Stimulated activated CD8-positive, alpha-beta memory T cell treated with anti-CD3 and anti-CD28 coated beads, Interleukin-4, amount 100 ng/mL, for 24 hours (primary cell): ENCODE results near the gene UHRF1.
"Not testable (repeated sequence)": the region's sequence is repeated elsewhere in the genome, so short reads cannot be mapped to it uniquely, and the experiment has no call there.

Experiments used
- DNase-seq: peaks from one replicate; pipeline ENCODE4 v3.0.0-alpha.2; 2020; ENCODE audit warnings: low read depth

The UHRF1 gene

GRCh38 chr19:4971816-4972495 is 62.7 kb downstream of the UHRF1 start:
- no peak for DNase-seq

- no peak for DNase-seq
Measured at GRCh38 chr19:4972509-4973230, 63.4 kb downstream of the UHRF1 start.

DNA sequence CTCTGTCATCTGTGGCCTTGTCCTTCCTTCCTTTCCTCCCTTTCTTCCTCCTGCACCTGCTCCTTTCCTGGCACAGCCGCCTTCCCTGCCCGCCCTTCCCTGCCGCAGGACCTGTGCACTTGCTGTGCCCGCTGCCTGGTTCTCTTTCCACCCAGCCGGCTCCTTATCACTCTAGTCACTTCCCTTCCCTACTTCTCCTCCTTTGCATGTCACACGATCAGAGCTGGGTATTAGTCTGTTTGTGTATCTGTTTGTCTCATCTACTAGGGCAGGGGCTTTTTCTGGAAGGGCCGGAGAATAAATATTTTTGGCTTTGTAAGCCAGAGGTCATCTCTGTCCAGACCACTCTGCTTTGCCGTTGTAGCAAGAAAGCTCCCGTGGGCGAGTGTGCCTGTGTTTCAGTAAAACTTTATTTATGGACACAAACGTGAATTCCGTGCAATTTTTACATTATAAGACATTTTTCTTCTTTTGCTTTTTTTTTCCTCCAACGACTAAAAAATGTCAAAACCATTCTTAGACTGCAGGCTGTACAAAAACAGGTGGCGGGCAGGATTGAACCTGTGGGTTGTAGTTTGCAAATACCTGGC is 65.7 kb downstream of the UHRF1 start:
- no peak for DNase-seq

DNA sequence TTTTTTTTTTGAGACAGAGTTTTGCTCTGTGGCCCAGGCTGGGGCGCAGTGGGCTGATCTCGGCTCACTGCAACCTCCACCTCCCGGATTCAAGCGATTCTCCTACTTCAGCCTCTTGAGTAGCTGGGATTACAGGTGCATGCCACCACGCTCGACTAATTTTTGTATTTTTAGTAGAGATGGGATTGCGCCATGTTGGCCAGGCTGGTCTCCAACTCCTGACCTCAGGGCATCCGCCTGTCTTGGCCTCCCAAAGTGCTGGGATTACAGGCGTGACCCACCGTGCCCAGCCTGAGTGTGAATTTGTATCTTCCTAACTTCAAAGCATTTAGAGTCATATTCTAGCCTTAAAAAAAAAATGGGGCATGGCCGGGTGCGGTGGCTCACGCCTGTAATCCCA is 66.3 kb downstream of the UHRF1 start:
- DNase-seq = not testable (repeated sequence)

DNA sequence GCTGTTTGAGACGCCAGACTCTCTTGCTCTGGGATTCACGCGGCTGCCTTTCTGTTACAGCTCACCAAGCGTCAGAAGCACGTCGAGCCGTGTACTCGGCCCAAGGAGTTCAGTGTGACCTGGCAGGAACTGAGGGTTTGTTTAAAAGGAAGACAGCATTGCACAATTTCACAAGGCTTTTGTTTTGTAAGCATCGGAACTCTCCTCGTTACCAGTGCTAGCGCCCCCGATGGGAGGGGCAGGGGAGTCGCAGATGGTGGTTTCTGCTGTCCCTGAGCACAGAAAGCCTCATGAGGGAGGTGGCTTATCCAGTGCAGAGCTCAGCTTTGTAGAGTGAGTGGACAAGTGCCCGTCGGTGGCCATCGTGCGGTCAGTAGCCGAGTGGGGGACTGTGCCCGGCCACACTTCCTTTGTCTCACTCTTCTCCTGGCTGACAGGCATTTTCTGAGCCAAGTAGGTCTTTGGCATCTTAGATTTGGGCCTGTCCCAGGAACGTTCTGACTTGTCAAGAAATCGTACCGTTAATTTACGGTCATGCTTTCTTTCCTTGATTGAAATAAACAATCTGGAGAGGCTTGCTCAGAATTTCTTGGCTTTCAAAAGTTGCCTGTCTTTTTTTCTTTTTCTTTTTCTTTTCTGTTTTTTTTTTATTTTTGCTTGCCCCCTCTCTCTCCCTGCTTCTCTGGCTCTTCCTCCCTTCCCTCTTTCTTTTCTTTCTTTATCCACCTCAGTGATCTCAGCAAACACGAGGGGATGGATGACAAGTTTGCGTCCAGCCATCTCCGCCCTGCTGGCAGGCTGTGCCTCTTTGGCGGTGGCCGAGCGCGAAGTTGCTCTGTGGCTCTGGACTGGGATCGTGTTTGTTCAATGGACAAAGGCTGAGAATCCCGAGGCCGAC is 67.3 kb downstream of the UHRF1 start:
- DNase-seq = no peak

GRCh38 chr19:4977299-4978174 is 68.2 kb downstream of the UHRF1 start:
- DNase-seq = no peak

DNA sequence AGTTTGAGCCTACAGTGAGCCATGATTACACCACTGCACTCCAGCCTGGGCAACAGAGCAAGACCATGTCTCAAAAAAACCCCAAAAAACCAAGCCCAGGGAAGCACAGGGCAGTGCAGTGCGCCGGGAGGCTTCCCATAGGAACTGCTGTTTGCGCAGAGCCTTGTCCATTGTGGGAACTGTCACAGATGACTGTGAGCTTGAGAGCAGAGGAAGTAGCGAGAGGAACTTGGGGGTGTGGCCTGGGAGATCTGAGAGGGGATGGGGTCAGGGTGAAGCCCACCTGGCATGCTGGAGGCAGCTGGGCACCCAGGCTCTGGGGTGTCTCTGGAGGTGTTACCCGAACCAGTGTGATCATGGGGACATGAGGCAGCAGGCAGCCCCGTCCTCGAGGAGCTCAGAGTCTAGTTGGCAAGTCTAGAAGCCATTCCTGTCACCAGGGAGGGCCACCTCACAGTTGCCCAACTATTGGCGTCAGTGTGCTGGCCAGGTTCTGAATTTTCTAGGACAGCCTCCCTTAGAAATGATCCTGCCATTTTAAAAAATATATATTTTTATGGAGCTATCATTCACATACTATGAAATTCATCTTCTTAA is 70.0 kb downstream of the UHRF1 start:
- DNase-seq = no peak

- no peak for DNase-seq
Measured at GRCh38 chr19:4980067-4980466, 70.8 kb downstream of the UHRF1 start.

- DNase-seq = no peak
Measured at GRCh38 chr19:4980838-4981680, 71.8 kb downstream of the UHRF1 start.

DNA sequence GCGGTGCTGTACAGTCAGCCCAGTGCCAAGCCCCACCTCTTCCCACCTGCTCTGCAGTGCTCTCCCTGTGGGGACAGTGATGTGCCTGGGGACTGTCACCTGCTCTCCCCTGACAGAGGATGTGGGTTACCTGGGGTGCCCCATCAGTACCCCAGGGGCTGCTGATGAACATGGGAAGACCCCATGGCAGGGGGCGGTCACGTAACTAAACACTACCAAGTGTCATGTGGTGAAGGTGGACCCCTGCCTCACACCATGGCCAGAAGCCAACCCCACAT is 72.3 kb downstream of the UHRF1 start:
- DNase-seq = no peak

DNA sequence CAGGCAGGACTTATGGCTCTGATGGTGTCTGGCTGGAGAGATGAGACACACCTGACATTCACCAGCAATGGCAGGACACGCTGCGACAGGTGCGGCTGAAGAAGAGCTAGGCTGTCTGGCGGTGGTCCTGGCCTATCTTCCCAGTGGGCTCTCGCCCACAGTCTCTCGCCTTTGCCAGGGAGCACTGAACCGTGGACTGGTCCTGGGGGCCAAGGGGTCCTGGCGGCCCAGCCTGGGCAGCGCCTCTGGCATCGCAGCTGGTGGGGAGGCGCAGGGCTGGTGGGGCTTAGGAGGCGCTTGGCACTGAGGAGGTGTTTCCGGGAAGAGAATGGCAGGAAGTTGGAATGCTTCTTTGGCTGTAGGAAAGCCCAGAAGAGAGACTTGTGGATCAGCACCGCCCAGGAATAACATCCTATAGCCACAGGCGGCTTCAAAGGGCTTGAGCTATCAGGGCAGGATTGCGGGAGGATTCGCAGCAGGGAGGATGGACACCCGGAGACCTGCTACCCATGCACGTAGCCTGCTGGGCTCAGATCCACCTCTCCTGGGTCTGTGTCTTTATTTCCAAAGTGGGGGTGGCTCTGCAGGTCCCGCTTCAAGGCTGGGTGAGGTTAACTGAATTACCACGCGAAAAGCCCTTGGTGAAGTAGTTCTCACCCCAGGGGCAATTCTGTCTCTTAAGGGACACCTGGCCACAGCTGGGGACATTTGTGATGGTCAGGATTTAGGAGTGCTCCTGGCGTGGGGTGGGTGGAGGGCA is 74.2 kb downstream of the UHRF1 start:
- no peak for DNase-seq

DNA sequence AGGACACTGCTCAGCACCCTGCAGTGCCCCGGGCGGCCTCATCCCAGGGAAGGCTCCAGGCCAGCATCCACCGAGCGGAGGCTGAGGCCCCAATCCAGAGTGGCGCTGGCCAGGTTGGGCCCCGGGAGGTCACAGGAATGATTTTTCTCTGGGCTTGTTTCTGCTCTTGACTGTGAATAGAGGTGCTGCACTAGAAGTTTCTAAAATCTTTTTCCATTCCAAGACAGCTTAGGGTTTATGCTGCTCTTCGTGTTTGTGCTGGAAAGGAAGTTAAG is 74.7 kb downstream of the UHRF1 start:
- DNase-seq = no peak

DNA sequence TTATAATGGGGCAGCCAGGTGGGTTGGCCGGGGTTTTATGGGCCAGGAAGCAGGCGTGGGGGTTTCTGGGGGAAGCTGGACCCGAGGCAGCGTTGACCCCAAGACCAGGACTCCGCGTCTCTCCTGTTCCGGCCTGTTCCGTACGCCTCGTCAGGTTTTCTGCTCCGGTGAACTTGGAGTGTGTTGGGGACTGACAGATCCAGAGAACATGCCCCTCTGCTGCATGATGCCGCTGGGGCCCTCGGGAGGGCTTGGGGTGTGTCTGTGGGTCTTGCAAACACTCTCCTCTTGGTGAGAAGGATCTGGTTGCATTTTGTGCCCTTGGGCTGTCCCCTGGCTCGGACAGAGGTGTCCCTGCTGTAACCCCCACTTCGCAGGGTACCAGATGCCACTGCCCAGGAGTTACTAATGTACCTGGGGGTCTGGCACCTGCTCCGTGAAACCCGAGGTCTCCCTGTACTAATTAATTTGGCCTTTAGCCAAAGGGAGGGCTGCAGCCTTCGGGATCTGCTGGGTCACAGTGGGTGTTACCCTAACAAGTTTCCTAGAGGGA is 75.2 kb downstream of the UHRF1 start:
- no peak for DNase-seq

DNA sequence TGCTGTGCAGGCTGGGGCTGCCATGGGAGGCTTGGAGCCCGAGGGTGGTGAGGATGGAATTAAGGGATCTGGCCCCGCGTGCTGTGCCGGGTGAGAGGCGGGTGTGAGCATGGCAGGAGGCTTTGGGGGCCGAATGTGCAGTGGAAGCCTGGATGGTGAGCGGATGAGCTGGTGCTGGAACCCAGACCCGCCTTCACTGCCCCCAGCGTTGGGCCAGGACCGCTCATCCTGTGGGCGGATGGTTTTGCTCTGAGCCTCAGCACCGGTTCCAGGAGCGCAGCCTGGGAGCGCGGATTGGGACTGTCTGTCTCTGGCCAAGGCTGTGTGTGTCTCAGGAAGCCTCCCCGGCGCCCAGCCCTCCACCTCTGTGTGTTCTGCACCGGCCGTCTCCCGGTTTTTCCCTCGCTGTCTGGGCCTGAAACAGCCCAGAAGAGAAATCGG is 76.3 kb downstream of the UHRF1 start:
- no peak for DNase-seq

DNA sequence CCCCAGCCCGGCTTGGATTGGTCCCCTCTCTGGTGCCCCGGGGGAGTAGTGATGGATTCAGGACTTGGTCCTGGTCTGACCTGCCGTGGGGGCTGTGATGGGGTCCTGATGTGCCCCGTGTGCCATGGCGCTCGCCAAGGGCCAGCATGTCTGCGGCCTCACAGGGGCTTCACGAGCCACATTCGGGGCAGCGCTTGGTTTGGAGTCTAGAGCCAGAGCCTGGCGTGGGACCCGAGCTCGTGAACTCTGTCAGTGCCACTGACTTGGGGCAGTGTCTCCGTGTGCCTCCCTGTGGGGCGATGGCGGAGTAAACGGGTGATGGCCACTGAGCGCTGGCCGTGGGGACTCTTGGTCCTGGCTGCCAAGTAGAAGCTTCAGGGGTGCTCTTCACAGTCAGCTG is 76.8 kb downstream of the UHRF1 start:
- DNase-seq = no peak

DNA sequence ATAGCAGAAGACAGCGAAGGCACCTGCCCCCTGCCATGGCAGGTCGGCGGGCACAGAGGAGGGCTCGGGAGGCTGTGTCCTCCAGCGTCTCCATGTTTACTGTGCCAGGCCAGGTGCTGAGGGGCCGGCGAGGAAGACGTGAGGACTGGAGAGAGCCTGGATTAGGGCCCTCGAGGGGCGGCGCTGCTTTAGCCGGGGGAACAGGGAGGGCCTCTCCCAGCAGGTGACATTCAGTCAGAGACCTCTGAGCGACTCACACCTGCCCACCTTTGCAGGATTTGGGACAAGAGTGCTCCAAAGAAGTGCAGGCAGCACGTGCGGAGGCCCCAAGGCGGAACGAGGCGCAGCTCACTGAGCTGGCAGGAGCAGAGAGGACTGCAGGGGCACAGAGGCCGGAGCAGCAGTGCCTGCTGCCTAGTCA is 77.2 kb downstream of the UHRF1 start:
- DNase-seq = no peak

DNA sequence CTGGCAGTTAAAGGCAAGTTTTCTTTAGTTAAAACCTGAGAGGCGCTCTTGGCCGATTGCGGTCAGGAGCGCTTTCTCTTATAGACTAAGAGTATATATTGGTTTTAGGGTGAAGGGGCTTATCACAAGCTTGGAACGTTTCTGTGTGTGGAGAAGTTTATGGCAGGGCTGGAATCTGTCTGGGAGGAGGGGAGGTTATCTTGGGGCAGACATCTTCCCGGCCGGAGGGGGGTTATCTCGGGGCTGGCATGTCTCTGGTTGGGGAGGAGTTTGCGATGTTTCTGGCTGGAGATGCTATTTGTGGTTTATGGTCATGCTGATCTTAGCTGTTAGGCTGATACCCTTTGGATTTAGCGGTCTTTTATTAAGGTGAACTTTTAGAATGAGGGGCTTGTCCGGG is 78.0 kb downstream of the UHRF1 start:
- DNase-seq = no peak

DNA sequence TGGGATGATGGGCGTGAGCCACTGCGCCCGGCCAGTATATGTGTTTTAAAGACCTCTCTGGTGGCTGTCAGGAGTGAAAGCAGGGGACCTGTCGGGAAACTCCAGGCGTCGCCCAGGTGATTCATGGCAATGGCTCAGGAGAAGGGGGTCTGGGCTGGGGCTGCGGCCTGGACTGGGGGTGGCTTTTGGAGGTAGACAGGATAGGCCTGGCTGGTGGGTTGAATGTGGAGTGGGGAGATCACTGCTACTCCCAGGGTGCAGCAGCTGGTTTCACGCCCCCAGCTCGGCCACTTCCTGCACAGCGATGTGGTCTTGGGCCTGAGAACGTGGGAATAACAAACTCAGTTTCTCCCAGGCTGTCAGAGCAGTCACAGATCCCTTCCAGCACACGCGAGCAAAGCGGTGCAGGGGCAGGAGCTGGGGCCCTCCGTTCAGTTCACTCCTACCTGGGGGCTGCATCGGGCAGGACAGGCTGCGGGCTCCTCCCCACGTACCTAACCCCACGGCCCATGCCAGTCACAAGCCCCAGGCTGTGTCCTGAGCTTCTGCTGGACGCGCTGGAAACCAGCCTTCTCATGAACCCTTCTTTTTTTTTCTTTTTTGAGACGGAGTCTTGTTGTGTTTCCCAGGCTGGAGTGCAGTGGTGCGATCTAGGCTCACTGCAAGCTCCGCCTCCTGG is 78.5 kb downstream of the UHRF1 start:
- DNase-seq = no peak

DNA sequence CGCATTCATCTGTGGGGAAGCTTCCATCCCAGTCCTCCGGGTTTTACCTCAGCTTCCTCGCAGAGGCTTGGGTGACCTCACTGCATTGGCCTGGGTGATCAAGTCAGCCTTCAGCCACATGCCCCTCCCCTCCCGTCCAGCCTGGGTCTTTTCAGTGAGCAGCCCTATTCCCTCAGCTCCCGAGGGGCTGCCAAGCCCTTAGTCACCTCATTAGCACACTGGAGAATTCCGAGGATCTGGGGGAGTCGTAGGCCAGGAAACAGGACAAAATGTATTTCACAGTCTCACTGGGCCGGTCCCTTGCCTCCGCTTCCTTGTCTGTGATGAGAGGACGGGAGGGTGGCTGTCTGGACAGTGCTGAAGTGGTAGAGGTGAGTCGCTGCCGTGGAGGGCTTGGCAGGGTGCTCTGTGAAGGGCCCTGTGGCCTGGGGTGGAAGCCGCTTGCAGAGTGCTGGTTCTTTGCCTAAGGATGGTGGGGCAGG is 79.5 kb downstream of the UHRF1 start:
- DNase-seq = no peak
